ENCODE measurements around the gene NUBPL.

DNA sequence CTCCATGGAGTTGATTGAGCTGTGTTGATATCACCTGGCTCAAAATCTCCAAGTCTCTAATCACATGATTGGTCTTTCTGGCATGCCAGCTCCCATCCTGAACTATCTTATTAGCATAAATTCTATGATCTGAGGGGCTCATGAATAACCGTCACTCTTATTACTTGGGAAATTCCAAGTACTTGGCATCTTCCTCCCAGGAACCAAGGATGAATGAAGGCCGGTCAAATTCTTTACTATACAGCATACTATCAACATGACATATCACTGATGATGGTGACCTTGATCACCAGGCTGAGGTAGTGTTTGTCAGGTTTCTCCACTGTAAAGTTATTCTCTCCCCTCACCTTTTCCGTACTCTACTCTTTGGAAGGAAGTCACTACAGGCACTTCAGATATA lies 16.4 kb upstream of the NUBPL start:
- no peak for TF ChIP-seq POLR2A (IDR thresholded peaks at IDR 0.05)
- TF ChIP-seq CTCF (IDR thresholded peaks at IDR 0.05) = no peak

All from lower leg skin (tissue), 3 donors.